HG02852 (cell line): Measurements from ENCODE around the gene MBLAC1.
A peak's percentile ranks its signal among the peaks of the same experiment; 100 is the strongest.

Experiments
- ATAC-seq: cut with Tn5 transposase; IDR thresholded peaks from one replicate; pipeline ENCODE4 v1.9.1; 2021; ENCODE audit warnings: mild to moderate bottlenecking, moderate library complexity; ENCODE audit not compliant: unreplicated experiment

Gene MBLAC1

GRCh38 chr7:100169147-100169850 is 42.5 kb downstream of the MBLAC1 start:
- ATAC-seq, result no peak

- no peak for ATAC-seq
Observed at GRCh38 chr7:100170101-100170897, 43.5 kb downstream of the MBLAC1 start.

GRCh38 chr7:100171087-100171681 is 44.4 kb downstream of the MBLAC1 start:
- ATAC-seq, result no peak

- no peak for ATAC-seq
Observed at GRCh38 chr7:100171840-100172239, 45.1 kb downstream of the MBLAC1 start.

- ATAC-seq, result no peak
Observed at GRCh38 chr7:100173806-100174495, 47.2 kb downstream of the MBLAC1 start.

- ATAC-seq, result no peak
Observed at GRCh38 chr7:100174582-100174981, 47.8 kb downstream of the MBLAC1 start.

GRCh38 chr7:100175296-100175935 is 48.6 kb downstream of the MBLAC1 start:
- ATAC-seq, result no peak

- no peak for ATAC-seq
Observed at GRCh38 chr7:100176096-100177044, 49.6 kb downstream of the MBLAC1 start.

GRCh38 chr7:100177045-100178001 is 50.6 kb downstream of the MBLAC1 start, which contains the start of the genes GPC2 and STAG3:
TSS of gene GPC2 (minus strand) at chr7:100177381. CDS start at chr7:100177199, 182 bp downstream.
TSS of gene STAG3 (plus strand) at chr7:100177918. CDS start at chr7:100180557, 2,639 bp downstream.
- peak; percentile 88 for ATAC-seq
